Esophagus squamous epithelium (tissue), 5 donors: ENCODE measurements around the gene GBA2. TPM values are rescaled to one million over a fixed set of nuclear protein-coding genes. Genes with fewer than 3 reads are reported as not detected.

Experiments
- DNase-seq: peaks from one replicate; lab custom pipeline; 2025; lab: John Stamatoyannopoulos, UW
- H3K27ac ChIP-seq, 4 donors: fragments of 200-600 bp; sonication (generic); one replicate each; pipeline ENCODE4 v1.5.1; 2016 to 2019; ENCODE audit warnings: mild to moderate bottlenecking in 1 of 4
- H3K27me3 ChIP-seq, 4 donors: fragments of 200-600 bp; sonication (generic); 1 replicate in 3 of 4; 2 replicates in 1 of 4; pipeline versions ENCODE4 v1.5.1 to v1.6.0; 2017 to 2021; ENCODE audit warnings: antibody characterized with exemption in 1 of 4
- H3K36me3 ChIP-seq, 3 donors: fragments of 200-600 bp; sonication (generic); one replicate each; pipeline ENCODE4 v1.5.1; 2016 to 2019
- H3K4me1 ChIP-seq, 3 donors: fragments of 200-600 bp; sonication (generic); one replicate each; pipeline ENCODE4 v1.5.1; 2017 to 2019
- H3K4me3 ChIP-seq, 4 donors: fragments of 200-600 bp; sonication (generic); 1 replicate in 3 of 4; 2 replicates in 1 of 4; pipeline ENCODE4 v1.5.1; 2016 to 2019; ENCODE audit warnings: mild to moderate bottlenecking in 2 of 4, moderate library complexity in 1 of 4
- H3K9me3 ChIP-seq, 3 donors: fragments of 200-600 bp; sonication (generic); one replicate each; pipeline ENCODE4 v1.5.1; 2016 to 2019
- CTCF ChIP-seq, 6 experiments: fragments of 450-650 bp in 4 of 6; fragments of 200-600 bp in 2 of 6; sonication (generic) in 2 of 6; IDR thresholded peaks; one replicate each; pipeline ENCODE4 v1.5.1; 2016 to 2019; ENCODE audit warnings: antibody characterized with exemption in 6 of 6, mild to moderate bottlenecking in 4 of 6, moderate library complexity in 4 of 6
- POLR2A ChIP-seq, 4 donors: fragments of 450-650 bp; IDR thresholded peaks; one replicate each; pipeline ENCODE4 v1.6.1; 2017; ENCODE audit warnings: antibody characterized with exemption in 4 of 4, mild to moderate bottlenecking in 4 of 4, moderate library complexity in 3 of 4
- WGBS, 2 donors: methylation state at CpG; one replicate each; pipeline ENCODE4 v1.1.5; 2018; 5-methylcytosine and 5-hydroxymethylcytosine counted together
- intact Hi-C: fragments of 100-400 bp; cut with DNase I; formaldehyde crosslinking; loops from one replicate; pipeline ENCODE4 v1.15.0; 2022
- total RNA-seq, 4 donors: library from RNA; depleted of rRNA; stranded (reverse); fragments of >200 nt; gene quantifications; one replicate each; pipeline ENCODE4 v1.1.0, GENCODE V29; 2016
- donor health status: DM: yes; HTN: yes; CAD: no.

GBA2 gene
- total RNA-seq, 4 donors from 2014 or later, result 14.1 to 61.8 (median 42.0) TPM

GRCh38 chr9:35792024-35792813 lies 43.2 kb upstream of the GBA2 start:
- Histone ChIP-seq H3K27ac (peak overlapping the region; percentile 67 to 89 (median 74)), H3K36me3 (no peaks in the 10 kb centered on the region), H3K27me3 (peaks cover 0 to 27% (median 0%) of the 10 kb centered on the region in 4 donors), H3K4me1 (peaks cover 5 to 43% (median 18%) of the 10 kb centered on the region in 3 donors), H3K9me3 (no peaks in the 10 kb centered on the region), H3K4me3 (peak overlapping the region; percentile 22 to 74 (median 50))
- TF ChIP-seq CTCF (IDR thresholded peaks at IDR 0.05) (no peak), POLR2A (IDR thresholded peaks at IDR 0.05) (no peak)
- no peak for DNase-seq
- WGBS, 2 donors, result 79 to 89% methylated on average over 11 to 12 of the region's 34 CpGs
- intact Hi-C loops, result loop anchor here (5.0 kb wide), 1 partner anchor 90 kb away; no protein-coding TSS in a partner anchor

GRCh38 chr9:35791297-35791921 lies 42.4 kb upstream of the GBA2 start, which contains the start of gene NPR2:
TSS of gene NPR2 (plus strand) at chr9:35791591. CDS start at chr9:35792409, 818 bp downstream.
- DNase-seq, result no peak
- H3K4me3 ChIP-seq, result peak within 1 kb of the TSS; percentile 22 to 74 (median 50)
- intact Hi-C loops, result loop anchor here (5.0 kb wide), 1 partner anchor 91 kb away; no protein-coding TSS in a partner anchor
- H3K9me3 ChIP-seq, result no peaks in the 10 kb centered on the region
- H3K36me3 ChIP-seq, result no peaks in the 10 kb centered on the region
- no peak for TF ChIP-seq POLR2A (IDR thresholded peaks at IDR 0.05)
- TF ChIP-seq CTCF (IDR thresholded peaks at IDR 0.05), result no peak
- H3K27ac ChIP-seq, result peak within 1 kb of the TSS; percentile 67 to 89 (median 76)
- peaks cover 0 to 27% (median 0%) of the 10 kb centered on the region in 4 donors for H3K27me3 ChIP-seq
- peaks cover 5 to 43% (median 18%) of the 10 kb centered on the region in 3 donors for H3K4me1 ChIP-seq
- 9 to 26% methylated on average over 11 to 22 of the region's 64 CpGs for WGBS, 2 donors

- H3K36me3 ChIP-seq, result no peaks in the 10 kb centered on the region
- H3K4me1 ChIP-seq, result peaks cover 5 to 43% (median 18%) of the 10 kb centered on the region in 3 donors
- intact Hi-C loops, result loop anchor here (5.0 kb wide), 1 partner anchor 92 kb away; no protein-coding TSS in a partner anchor
- H3K27ac ChIP-seq, result peak overlapping the region; percentile 67 to 89 (median 76)
- H3K4me3 ChIP-seq, result peak overlapping the region; percentile 22 to 74 (median 50)
- no peak for TF ChIP-seq POLR2A (IDR thresholded peaks at IDR 0.05)
- TF ChIP-seq CTCF (IDR thresholded peaks at IDR 0.05), result peak; percentile 67 to 89 (median 85)
- H3K9me3 ChIP-seq, result no peaks in the 10 kb centered on the region
- WGBS, 2 donors, result 32 to 46% methylated on average over 21 to 22 of the region's 37 CpGs
- H3K27me3 ChIP-seq, result peaks cover 0 to 29% (median 0%) of the 10 kb centered on the region in 4 donors
- DNase-seq, result no peak
Observed at GRCh38 chr9:35790385-35791296, 41.6 kb upstream of the GBA2 start.

- intact Hi-C loops, result loop anchor here (5.0 kb wide), 1 partner anchor 92 kb away; no protein-coding TSS in a partner anchor
- WGBS, 2 donors, result 31 to 40% methylated on average over 3 to 4 of the region's 4 CpGs
- Histone ChIP-seq H3K4me3 (no peak overlapping the region), H3K36me3 (no peaks in the 10 kb centered on the region), H3K4me1 (peaks cover 5 to 43% (median 18%) of the 10 kb centered on the region in 3 donors), H3K9me3 (no peaks in the 10 kb centered on the region), H3K27ac (no peak overlapping the region), H3K27me3 (peaks cover 0 to 34% (median 0%) of the 10 kb centered on the region in 4 donors)
- TF ChIP-seq CTCF (IDR thresholded peaks at IDR 0.05) (no peak), POLR2A (IDR thresholded peaks at IDR 0.05) (no peak)
- no peak for DNase-seq
Observed at GRCh38 chr9:35790025-35790384, 41.0 kb upstream of the GBA2 start.
